Measurements from ENCODE around the gene CWH43. TPM values are rescaled to one million over a fixed set of nuclear protein-coding genes. Genes with fewer than 3 reads are reported as not detected.
A peak's percentile ranks its signal among the peaks of the same experiment; 100 is the strongest.
"Not testable (repeated sequence)": the region's sequence is repeated elsewhere in the genome, so short reads cannot be mapped to it uniquely, and the experiment has no call there.

The CWH43 gene
- total RNA-seq, 1 experiment from 2014 or later: not detected

- no peak for DNase-seq (ENCODE audit: low read depth)
Measured at GRCh38 chr4:48974979-48975640, 11.0 kb upstream of the CWH43 start.

GRCh38 chr4:48976041-48976440, 10.0 kb upstream of the CWH43 start:
- DNase-seq (ENCODE audit: low read depth): no peak

GRCh38 chr4:48979914-48980579, 6.0 kb upstream of the CWH43 start:
- peak; percentile 23 for DNase-seq (ENCODE audit: low read depth)

GRCh38 chr4:48984005-48984404, 2.1 kb upstream of the CWH43 start:
- DNase-seq (ENCODE audit: low read depth): not testable (repeated sequence)

- DNase-seq (ENCODE audit: low read depth): no peak
Measured at GRCh38 chr4:48985602-48985975, 486 bp upstream of the CWH43 start.

- DNase-seq (ENCODE audit: low read depth): no peak
Measured at GRCh38 chr4:48986654-48987164, 634 bp downstream of the CWH43 start.

- no peak for DNase-seq (ENCODE audit: low read depth)
Measured at GRCh38 chr4:48989461-48990203, 3.6 kb downstream of the CWH43 start.

- no peak for DNase-seq (ENCODE audit: low read depth)
Measured at GRCh38 chr4:48991357-48991756, 5.3 kb downstream of the CWH43 start.

- no peak for DNase-seq (ENCODE audit: low read depth)
Measured at GRCh38 chr4:48997962-48998361, 11.9 kb downstream of the CWH43 start.

GRCh38 chr4:48998440-48998839, 12.4 kb downstream of the CWH43 start:
- DNase-seq (ENCODE audit: low read depth): no peak

GRCh38 chr4:49000806-49001205, 14.7 kb downstream of the CWH43 start:
- DNase-seq (ENCODE audit: low read depth): no peak

GRCh38 chr4:49002931-49003330, 16.9 kb downstream of the CWH43 start:
- no peak for DNase-seq (ENCODE audit: low read depth)

- DNase-seq (ENCODE audit: low read depth): no peak
Measured at GRCh38 chr4:49018718-49019295, 32.7 kb downstream of the CWH43 start.

- DNase-seq (ENCODE audit: low read depth): peak; percentile 19
Measured at GRCh38 chr4:49032440-49033161, 46.5 kb downstream of the CWH43 start.

- no peak for DNase-seq (ENCODE audit: low read depth)
Measured at GRCh38 chr4:49036528-49036927, 50.5 kb downstream of the CWH43 start.

- no peak for DNase-seq (ENCODE audit: low read depth)
Measured at GRCh38 chr4:49044270-49044669, 58.2 kb downstream of the CWH43 start.

- no peak for DNase-seq (ENCODE audit: low read depth)
Measured at GRCh38 chr4:49058306-49058705, 72.2 kb downstream of the CWH43 start.

- no peak for DNase-seq (ENCODE audit: low read depth)
Measured at GRCh38 chr4:49063670-49064069, 77.6 kb downstream of the CWH43 start.

- DNase-seq (ENCODE audit: low read depth): not testable (repeated sequence)
Measured at GRCh38 chr4:49072196-49072595, 86.1 kb downstream of the CWH43 start.

GRCh38 chr4:49091883-49092282, 105.8 kb downstream of the CWH43 start:
- DNase-seq (ENCODE audit: low read depth): not testable (repeated sequence)

- DNase-seq (ENCODE audit: low read depth): not testable (repeated sequence)
Measured at GRCh38 chr4:49092608-49093135, 106.6 kb downstream of the CWH43 start.

All from LHCN-M2 (cell line).